Amniotic epithelial cell (primary cell): ENCODE measurements around the gene JMJD8.

ENCODE experiments used
- DNase-seq: peaks from one replicate; pipeline ENCODE4 v3.0.0-alpha.2; 2010; ENCODE audit warnings: low read depth

The JMJD8 gene

DNA sequence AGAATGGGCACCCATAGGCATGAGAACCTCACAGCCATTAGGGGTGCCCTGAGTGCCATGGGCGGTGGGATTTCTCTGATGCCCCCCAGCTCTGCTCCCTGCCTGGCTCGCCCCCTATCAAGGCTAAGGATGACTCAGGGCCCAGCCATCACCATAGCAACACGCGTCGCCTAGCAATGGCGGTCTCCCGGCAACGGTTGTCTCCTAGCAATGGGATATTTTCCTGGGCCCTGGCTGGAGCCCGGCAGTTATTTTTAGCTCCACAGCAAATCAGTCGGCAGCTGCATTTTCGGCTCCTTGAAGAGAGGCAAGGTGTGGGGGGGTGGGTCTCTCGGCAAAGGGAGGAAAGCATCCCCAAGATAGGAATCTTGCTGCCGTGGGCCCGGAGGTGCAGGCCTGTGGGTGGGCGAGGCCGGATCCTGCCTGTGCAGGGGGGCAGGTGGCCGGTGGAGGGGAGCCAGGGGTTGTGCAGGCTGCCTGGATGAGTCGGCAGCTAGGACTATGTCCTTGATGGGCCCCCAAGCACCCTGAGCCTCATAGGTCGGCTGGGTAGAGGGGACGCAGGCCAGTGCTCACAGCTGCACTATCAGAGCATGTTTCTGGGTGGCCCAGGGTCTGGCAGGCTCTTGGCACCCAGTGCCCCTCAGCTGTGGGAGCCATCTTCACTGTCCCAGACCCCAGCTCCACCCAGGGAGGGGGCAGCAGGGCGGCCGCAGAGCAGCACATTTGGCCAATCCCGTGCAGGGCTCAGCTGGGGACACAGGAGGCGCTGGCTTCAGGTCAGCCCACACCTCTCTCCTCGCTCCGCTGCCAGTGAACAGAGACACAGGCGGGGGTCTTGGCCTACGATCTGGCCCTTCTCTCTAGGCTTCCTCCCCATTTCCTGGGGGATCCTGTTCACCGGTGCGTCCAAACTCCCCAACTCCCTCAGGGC is 25.7 kb upstream of the JMJD8 start:
- peak; percentile 78 for DNase-seq

DNA sequence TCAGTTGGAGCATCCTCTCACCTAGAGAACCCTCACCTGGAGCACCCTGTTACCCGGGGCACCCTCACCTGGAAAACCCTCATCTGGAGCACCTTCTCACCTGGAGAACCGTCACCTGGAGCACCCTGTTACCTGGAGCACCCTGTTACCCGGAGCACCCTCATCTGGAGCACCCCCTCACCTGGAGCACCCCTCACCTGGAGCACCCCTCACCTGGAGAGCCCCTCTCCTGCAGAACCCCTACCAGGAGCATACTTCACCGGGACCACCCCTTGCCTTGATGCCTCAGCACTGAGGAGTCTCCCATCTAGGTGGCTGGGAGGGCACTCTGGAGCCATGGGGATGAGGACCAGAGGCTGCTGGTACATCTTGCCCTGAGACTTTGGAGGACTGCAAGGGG is 24.8 kb upstream of the JMJD8 start:
- DNase-seq = no peak

DNA sequence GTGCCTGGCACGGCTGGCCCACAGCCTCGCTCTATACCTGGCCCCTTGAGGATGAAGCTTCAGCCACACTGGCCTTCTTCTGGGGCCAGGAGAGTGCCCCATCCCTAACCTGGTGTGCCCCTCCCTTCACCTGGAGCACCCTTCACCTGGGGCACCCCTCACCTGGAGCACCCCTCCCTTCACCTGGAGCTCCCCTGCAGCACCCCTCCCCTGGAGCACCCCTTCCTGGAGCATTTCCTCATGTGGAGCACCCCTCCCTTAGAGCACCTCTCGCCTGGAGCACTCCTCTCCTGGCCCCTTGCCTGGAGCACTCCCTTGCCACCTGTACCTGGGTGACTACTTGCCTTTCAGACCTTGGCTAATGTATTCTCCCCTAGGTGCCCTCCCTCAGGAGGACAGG is 23.9 kb upstream of the JMJD8 start:
- DNase-seq = no peak

DNA sequence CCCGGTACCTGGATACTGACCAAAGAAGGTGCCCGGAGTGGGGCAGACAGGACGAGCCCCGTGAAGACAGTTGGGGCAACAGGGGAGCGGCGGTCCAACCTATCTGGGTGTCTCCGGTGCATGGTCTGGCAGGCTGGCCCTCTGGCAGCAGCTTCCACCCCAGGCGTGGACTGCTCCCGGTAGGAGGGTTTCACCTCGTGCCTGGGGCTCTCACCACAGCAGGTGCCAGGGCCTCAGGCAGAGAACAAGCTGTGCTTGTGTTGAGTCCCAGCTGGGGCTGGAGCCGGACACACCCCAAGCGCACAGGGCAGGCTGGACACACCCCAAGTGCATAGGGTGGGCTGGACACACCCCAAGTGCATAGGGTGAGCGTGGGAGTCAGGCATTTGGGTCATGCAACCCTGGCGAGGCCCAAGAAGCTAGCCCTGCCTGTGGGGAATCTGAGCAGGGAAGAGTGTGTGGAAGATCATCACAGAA is 23.0 kb upstream of the JMJD8 start:
- DNase-seq = no peak

DNA sequence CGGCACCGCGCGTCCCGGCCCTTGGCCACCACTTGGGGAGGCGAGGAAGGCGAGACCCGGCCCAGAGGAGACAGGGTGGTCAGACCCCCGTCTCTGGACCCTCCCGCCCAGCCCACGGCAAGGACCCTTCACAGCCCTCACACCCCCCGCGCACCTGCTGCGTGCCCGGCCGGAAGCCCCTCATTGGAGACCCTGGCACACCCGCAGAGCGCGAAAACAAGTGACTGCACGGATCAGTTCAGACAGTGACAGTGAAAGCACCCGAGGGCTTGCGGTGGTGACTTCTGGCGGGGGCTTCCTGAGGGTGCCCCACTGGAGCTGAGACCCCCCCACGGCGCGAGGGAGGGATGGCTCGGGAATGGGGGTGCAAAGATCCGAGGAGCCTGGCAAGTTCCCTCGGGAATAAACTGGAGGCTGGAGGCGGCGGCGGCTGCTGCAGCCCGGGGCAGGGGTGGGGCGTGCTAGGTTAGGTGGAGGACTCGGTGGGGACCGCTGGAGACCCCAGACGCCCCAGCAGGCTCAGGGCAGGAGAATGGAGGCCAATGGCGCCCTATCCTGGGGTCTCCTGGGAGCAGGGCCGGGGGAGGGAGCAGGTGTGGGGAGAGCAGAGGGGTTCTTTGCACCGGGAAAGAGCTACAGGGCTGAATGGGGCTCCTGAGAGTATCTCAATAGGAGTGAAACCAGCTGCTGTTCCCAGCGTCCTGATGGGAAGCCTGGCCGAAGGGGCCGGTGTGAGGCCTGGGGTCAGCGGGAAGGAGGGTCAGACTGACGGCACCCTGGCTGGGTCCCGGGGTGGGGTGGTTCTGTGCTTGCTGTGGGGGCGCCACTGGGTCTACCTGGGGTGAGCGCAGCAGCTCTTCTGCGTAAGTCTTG is 22.3 kb upstream of the JMJD8 start:
- no peak for DNase-seq

DNA sequence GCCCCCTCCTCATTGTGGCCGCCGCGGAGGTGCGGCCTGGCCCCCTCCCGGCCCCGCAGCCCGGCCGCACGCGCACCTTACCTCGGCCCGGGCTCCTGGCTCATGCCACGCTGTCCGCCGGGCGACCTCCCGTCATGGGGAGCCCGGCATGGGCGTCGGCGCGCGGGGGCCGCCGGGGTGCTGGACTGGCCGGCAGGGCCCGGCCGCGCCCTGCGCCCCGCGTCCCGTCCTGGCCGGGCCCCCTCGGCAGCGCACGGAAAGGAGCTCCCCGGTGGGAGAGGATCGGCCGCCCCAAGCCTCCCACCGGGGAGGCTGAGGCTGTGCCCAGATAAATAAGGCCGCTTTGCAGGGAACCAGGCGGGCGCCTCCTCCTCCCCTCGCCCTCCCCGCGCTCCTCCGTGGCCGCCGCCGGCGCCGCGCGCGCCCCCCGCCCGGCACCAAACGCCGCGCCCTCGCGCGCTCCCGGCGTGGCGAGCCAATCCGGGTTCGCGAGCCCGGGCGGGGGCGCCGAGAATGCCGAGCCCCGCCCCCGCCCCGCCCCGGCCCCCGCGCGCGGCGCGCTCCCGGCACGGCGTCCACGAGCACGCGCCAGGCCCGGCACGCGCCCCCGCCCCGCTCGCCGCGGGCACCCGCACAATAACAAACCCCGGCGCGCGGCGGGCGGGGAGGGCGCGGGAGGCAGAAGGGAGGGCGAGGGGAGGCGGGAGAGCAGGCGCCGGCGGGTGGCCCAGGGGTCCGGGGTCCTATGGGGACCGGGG is 21.5 kb upstream of the JMJD8 start, which contains the start of gene FBXL16:
Gene FBXL16 (minus strand): TSS at position 371 of the 758 bp plus-strand sequence. CDS start 8,396 bp downstream, outside the sequence.
- no peak for DNase-seq

DNA sequence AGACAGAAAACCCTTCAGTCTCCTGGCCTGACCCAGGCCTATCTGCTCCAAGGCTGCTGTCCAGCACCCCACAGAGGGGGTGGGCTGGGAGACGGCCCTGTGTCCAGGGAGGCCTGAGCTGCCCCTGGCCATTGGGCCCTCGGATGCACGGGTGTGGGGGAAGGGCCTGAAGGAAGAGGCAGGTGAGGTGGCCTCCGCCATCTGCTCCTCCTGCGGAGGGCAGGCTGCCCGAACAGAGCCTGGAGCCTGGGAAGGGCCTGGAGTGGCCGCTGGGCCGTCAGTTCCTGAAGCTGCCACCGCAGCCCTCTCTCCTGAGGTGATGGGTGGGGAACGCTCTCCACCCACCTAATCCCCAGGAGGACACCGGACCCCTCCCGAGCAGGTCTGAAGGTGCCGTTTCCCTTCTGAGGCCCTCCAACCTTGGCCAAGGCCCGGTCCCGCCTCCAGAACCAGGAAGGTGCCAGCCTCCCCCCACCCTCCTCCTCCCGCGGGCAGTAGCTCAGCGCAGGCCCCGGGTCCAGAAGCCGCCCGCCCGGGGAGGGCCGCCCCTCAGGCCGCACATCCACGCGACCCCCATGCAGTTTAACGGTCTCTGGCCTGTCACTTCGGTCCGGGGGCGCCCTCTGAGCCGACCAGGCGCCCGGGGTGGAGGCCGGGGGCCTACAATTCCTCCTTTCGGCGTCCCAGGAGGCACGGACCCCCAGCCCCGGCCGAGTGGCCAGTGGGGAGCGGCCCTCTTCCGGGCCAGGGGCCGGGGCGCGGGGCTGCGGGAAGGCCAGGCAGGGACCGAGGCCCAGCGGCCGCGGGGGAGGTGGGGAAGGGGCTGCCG is 20.6 kb upstream of the JMJD8 start:
- no peak for DNase-seq

DNA sequence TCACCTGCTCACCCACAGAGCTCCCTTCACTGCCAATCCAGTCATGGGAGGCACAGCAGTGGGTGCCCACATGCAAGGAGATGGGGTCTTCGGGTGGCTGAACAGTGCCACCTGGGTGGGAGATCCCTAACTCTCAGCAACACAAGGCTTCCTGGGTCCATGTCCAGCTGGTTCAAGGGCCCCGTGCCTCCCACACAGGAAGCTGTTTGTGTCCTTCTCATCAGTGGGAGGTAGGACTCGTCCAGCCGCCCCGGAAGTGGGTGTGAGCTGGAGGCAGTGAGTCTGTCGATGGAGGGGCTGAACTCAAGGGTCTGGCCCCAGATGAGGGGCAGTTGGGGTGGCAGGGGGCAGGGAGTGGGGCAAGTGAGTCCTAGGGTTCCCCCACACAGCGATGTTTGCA is 19.9 kb upstream of the JMJD8 start:
- no peak for DNase-seq

DNA sequence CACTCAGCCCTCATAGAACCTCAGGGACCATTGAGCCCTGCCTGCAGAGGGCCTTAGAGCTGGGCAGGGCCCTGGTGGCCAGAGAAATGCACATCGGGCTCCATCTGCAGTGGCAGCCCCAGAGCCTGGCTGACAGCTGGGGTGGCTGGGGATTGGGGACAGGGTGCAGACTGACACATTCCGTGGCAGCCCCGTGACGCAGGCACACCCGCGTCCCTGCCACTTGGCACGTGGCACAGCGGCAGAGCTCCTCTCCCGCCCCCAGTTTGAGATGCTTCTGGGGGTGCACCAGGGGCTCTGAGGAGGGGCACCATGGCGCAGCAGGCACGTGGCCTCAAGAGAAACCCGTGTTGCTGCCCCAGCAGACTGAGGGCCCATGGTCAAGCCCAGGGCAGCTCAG is 19.3 kb upstream of the JMJD8 start:
- DNase-seq = no peak

DNA sequence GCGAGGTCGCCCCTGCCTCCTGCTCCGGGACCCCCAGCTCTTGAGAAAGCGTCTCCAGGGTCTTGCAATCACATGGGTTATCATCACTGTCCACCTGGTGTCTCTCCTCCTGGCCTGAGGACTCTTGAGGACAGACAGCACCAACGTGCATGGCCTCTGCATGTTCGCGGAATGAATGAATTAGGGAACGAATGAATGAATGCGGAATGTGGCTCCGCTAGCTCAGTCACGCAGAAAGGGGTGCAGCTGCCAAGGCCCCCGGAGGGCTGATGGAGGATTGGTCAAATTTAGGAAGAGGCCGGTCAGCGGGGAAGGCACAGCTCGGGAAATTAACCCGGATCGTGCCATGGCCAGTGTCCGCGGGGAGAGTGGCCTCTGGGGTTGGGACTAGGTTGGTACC is 18.2 kb upstream of the JMJD8 start:
- no peak for DNase-seq

DNA sequence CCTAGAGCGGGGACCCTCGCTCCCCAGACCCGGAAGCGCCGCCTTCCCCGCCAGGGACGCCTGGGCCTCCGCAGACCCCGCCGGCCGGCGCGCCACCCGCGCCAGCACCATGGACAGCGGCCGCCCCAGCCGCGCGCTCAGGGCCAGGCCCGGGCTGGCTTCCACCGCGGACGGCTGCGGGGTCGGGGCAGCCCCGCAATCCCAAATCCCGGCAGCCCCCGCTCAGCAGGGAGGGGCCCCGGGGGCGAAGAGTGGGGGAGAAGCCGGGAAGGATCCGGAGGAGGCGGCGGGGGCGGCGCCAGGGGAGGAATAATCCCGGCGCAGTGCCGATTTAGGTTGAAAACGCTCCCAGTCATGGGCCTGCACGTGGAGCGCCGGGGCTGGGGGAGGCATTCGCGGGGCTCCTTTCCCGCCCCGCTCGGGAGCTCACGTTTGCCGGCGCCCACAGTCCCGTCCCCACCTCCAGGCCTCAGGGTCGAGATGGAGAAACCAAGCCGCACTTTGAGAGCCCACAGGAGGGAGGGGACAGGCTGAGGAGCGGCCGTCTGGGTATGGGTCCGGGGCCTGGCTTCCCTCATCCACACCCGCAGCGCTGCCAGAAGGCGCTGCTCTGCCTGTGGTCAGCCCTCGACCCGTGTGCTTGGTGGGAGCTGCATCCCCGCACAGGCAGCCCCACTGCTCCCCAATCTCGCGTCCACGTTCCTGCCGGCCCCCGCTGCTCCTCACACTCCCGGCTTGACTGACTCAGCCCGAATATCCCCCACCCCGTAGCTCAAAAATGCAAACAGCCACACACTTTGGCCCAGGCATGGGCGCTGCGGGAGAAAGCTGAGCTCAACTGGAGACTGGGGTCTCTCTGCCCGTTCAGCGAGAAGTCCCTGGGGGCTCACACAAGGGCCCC is 16.8 kb upstream of the JMJD8 start:
- DNase-seq = no peak

DNA sequence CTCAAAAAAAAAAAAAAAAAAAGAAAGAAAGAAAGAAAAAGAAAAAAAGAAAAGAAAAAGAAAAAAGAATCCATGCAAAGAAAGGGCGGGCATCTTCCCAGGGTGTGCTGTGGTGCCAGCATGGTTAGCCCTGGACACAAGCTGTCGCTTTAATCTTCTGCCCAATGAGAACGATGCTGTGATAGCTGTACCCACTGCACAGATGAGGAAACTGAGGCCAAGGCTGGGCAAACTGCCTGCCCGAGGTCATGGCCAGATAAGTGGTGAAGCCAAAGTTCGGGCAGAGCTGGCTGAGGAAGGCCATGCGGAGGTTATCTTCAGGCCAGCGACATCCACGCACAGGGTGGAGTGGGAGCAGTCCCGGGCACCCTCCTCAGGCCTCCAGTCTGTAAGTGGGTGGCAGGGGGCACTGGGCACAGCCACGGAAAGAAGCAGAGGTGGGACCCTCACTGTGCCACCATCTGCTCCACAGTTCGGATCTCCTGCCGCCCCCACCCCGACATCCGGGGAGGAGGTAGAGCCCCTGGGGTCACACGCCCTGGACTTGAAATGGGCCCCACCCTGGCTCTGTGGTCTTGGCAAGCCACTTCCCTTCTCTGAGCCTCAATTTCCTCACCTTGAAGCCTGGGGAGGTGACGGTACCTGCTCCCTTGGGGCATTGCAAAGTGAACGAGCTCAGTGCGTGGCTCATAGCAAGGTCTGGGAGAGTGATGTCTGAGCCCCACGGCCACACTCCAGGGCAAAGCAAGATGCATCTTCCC is 15.0 kb upstream of the JMJD8 start:
- DNase-seq = no peak

DNA sequence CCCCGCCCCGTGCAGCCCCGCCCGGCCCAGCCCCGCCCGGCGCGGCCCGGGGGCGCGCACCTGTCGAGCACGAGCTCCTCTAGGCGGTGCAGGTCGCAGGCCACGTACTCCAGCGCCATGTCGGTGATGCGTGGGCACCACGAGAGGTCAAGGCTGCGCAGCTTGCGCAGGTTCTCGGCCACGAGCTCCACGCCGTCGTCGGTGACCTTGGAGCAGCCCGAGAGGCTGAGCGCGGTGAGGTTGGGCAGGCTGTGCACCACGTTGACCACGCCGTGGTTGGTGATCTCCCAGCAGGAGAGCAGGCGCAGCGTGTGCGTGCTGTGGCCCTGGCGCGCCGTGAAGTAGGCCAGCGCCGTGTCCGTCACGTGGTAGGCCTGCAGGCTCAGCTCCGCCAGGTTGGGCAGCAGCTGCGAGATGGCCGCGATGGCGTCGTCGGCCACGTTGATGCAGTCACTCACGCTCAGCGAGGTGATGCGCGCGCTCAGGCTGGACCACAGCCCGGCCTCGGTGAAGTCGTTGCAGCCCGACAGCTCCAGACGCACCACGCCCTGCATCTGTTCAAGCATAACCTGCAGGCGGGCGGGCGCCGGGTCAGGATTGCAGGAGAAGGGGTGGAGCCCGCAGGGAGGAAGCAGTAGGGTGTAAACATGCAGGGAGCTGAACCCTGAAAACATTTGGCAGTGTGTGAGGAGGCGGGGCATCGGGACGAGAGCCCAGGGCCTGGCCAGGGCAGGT is 11.4 kb upstream of the JMJD8 start:
- DNase-seq = no peak

DNA sequence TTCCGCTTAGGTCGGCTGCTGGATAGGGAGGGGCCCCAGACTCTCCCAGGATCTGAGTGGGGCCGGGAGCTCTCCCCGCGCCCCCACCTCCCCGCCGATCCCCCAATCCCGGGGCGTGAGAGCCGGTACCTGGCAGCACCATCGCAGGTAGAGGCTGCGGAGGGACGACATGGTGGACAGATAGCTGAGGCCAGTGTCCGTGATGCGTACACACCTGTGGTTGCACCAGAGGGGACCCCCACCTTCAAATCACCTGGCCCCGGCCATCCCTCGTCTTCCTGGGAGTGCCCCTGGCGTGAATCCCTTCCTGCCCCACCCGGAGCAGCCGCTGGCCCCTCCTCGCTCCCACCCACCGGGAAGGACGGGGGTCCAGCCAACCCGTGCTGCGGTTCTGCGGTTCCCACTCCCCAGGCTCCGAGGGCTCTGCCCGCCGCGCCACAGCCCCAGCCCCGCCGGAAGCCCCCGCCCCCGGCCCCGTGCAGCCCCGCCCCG is 10.8 kb upstream of the JMJD8 start:
- DNase-seq = no peak

DNA sequence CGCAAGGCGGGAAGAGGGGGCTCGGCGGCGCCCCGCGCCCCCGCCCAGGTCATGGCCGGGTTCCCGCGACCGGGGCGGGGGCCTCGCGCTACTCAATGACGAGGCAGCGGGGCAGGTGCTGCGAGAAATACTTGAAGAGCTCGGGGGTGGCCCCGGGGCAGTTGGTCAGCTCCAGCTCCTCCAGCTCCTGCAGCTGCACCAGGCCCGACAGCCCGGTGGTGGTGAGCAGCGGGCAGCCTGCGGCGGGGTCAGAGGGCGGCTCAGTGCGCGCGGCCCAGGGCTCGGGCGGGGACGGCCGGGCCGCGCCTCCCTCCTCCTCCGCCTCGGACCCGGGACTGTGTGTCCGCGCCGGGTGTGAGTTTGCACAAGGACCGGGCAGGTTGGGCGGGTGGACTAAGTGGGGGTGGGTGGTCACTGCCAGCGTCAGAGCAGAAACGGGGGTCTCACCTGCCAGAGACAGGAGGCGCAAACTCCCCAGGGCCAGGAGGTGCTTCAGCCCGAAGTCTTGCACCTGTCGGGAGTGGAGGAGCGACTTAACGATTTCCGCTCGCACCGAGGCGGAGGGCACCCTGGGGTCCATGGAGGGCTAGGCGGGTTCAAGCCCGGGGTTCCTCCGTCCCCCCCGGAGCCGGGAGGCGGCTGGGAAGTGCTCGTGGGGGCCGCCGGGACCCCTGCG is 10.2 kb upstream of the JMJD8 start:
- DNase-seq = no peak

DNA sequence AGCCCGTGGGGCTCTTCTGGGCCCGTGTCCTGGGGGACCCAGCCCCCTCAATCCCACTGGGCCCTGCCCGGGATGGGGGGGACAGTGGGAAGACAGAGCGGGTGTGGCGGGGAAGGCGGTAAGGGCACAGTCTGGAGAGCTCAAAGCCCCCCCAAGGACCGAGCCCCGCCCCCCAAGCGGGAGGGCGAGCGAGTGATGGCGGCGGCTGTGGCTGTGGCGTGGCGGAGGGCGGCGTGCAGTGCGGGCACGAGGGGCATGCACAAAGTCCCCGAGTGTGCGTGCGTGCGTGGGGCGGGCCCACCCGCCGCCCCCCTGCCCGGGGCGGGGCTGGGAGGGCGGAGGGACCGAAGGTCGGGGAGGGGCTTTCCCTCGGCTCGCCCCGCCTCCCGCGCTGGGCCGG is 9.6 kb upstream of the JMJD8 start:
- DNase-seq = no peak

DNA sequence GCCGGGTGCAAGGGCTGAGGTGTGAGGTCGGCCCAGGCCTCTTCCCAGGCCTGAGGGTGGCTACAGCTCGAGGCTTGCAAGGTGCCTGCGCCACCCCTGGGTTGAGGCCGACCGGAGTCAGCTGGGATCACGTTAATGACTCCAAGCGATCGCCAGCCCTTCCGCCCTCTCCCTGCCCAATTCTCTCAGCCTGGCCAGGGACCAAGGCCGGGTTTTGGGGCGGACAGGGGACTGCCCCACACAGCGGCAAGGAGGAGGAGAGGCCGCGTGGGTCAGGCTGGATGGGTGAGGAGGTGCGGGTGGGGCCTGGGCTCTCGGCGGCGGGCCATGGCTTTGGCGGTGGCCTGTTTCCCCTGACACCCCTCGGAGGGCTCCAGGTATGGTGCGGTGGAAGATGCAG is 9.2 kb upstream of the JMJD8 start:
- DNase-seq = no peak
